GM18520 (cell line): ENCODE measurements around the gene LRRC25.
"Not testable (repeated sequence)": the region's sequence is repeated elsewhere in the genome, so short reads cannot be mapped to it uniquely, and the experiment has no call there.

Experiments
- ATAC-seq: cut with Tn5 transposase; IDR thresholded peaks from one replicate; pipeline ENCODE4 v1.9.1; 2021; ENCODE audit not compliant: unreplicated experiment

The LRRC25 gene

DNA sequence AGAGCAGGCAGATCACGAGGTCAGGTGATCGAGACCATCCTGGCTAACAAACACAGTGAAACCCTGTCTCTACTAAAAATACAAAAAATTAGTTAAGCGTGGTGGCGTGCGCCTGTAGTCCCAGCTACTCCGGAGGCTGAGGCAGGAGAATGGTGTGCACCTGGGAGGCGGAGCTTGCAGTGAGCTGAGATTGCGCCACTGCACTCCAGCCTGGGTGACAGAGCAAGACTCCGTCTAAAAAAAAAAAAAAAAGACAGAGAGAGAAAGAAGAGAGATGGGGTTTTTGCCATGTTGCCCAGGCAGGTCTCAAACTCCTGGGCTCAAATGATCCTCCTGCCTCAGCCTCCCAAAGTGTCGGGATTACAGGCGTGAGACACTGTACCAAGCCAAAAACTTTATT, 8.3 kb upstream of the LRRC25 start:
- ATAC-seq = not testable (repeated sequence)

DNA sequence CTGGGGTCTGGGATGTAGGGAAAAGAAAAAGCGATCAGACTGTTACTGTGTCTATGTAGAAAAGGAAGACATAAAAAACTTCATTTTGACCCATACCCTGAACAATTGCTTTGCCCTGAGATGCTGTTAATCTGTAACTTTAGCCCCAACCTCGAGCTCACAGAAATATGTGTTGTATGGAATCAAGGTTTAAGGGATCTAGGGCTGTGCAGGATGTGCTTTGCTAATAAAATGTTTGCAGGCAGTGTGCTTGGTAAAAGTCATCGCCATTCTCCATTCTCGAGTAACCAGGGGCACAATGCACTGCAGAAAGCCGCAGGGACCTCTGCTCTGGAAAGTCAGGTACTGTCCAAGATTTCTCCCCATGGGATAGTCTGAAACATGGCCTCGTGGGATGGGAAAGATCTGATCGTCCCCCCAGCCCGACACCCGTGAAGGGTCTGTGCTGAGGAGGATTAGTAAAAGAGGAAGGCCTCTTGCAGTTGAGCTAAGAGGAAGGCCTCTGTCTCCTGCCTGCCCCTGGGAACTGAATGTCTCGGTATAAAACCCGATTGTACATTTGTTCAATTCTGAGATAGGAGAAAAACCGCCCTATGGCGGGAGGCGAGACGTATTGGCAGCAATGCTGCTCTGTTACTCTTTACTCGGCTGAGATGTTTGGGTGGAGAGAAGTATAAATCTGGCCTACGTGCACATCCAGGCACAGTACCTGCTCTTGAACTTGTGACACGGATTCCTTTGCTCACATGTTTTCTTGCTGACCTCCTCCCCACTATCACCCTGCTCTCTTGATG, 5.2 kb upstream of the LRRC25 start:
- not testable (repeated sequence) for ATAC-seq

DNA sequence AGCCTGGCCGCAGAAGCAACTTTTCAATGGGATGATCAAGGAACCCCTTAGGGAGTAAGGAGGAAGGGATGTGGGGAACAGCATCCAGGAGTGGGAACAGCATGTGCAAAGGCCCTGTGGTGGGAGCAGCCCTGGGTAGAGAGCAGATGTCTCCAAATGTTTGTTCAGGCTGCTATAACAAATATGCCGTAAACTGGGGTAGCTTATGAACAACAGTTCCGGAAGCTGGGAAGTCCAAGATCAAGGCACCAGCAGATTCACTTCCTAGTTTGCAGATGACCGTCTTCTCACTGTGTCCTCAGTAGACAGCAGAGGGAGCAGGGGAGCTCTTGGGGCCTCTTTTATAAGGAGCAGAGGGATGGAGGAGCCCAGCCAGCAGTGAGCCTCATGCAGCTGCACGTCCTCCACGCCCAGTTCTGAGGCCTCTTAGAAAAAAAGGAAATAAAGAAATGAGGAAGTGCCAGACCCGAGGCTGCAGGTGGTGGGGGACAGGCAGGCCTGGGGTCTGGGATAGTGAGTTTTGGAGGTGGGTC, 4.2 kb upstream of the LRRC25 start:
- no peak for ATAC-seq

DNA sequence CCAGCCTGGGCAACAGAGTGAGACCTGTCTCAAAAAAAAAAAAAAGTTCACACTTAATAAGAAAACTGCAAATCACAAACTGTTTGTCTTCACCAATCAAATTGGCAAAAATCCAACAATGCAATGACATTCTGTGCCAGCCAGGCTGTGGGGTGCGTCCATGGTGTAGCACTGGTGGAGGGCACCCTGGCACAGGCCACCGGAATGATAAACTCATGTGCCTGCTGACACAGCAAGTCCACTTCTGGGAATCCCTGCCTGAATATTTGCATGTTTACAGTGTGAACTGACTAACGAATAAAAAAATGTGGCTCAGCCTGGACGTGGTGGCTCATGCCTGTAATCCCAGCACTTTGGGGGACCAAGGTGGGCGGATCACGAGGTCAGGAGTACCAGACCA, 1.6 kb upstream of the LRRC25 start:
- ATAC-seq = no peak

- no peak for ATAC-seq
These were observed 766 bp downstream of the LRRC25 start for GRCh38 chr19:18396471-18397241.

- ATAC-seq = no peak
These were observed 3.6 kb downstream of the LRRC25 start for GRCh38 chr19:18393836-18394235.

GRCh38 chr19:18392926-18393325, 4.5 kb downstream of the LRRC25 start:
- no peak for ATAC-seq

DNA sequence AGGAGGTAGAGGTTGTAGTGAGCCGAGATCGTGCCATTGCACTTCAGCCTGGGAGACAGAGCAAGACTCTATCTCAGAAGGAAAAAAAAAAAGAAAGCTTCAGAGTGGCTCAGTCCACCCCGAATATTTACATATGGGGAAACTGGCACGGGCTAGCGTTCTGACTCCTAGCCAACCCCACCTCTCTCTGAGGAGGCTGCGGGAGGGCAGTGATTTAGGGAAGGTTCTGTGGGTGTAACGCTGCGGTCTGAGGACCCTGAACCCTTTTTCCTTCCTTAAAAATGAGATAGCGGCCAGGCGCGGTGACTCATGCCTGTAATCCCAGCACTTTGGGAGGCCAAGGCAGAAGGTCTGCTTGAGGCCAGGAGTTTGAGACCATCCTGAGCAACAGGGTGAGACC, 5.0 kb downstream of the LRRC25 start:
- no peak for ATAC-seq

DNA sequence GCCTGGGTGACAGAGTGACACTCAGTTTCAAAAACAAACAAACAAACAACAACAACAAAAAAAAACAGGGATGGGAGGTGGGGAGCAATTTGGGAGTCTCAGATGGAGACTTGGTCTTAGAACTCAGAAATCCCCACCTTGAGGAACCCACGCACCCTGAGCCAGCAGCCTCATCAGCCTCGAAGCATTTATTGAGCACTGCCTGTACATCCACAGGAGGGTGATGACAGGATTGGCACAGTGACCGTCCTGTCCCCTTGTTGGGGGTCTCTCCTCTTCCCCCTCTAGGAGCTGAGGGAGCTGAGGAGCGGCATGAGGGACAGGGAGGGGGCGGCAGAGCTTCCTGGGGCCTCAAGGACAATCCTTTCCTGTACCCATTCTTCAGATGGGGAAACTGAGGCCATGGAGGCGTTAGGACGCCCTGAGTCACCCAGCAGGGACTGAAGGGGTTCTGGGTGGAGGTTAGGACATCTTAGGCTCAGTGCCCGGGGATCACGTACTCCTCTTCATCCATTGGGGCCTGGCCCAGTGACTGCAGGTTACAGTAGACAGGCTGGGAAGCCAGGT, 5.8 kb downstream of the LRRC25 start:
- ATAC-seq = no peak

GRCh38 chr19:18390065-18390907, 7.1 kb downstream of the LRRC25 start:
- ATAC-seq = no peak

DNA sequence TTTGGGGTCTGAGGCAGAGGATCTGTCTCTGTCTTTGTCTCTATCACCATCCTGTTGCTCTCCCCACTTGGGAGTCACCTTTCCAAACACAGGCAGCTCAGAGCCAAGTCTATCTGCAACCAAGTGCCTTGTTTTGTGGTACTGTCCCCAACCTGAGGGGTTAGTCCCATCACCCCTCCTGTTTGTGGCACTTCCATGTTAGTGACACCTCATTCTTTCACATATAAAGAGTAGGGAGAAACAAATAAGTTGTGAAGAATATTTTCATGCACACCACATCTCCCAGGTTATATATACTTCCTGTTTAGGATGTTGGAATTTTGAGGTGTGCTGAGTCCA, 7.7 kb downstream of the LRRC25 start:
- ATAC-seq = no peak

DNA sequence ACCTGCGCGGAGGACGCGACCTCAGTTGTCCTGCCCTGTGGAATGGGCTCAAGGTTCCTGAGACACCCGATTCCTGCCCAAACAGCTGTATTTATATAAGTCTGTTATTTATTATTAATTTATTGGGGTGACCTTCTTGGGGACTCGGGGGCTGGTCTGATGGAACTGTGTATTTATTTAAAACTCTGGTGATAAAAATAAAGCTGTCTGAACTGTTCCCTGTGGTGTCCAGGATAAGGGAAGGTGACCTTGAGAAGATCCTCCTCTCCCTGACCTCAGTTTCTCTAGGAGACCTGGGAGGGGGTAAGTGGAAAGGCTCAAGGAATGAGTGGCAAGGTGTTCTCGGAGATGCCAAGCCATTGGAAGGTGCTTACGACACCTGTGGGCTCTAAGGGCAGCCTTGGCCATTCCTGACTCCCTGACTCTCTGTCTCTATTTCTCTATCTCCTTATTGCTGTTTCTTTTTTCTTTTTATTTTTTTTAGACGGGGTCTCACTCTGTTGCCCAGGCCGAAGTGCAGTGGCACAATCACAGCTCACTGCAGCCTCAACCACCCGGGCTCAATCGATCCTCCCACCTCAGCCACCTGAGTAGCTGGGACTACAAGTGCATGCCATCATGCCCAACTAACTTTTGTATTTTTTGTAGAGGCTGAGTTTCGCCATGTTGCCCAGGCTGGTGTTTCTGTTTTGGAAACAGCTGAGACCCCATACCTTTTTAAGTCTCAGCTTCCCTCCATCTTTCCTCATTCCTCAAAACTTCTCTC, 8.3 kb downstream of the LRRC25 start:
- no peak for ATAC-seq

- peak; percentile 55 for ATAC-seq
These were observed 9.1 kb downstream of the LRRC25 start for GRCh38 chr19:18388100-18388959.

- no peak for ATAC-seq
These were observed 10.7 kb downstream of the LRRC25 start for GRCh38 chr19:18386543-18387271.

- ATAC-seq = no peak
These were observed 11.5 kb downstream of the LRRC25 start, which contains the start of gene GDF15 for GRCh38 chr19:18385675-18386542. TSS of gene GDF15 (plus strand) at chr19:18386158. CDS start at chr19:18386190, 32 bp downstream.

- no peak for ATAC-seq
These were observed 12.1 kb downstream of the LRRC25 start for GRCh38 chr19:18385359-18385674.

- ATAC-seq = no peak
These were observed 12.6 kb downstream of the LRRC25 start for GRCh38 chr19:18384775-18385174.

DNA sequence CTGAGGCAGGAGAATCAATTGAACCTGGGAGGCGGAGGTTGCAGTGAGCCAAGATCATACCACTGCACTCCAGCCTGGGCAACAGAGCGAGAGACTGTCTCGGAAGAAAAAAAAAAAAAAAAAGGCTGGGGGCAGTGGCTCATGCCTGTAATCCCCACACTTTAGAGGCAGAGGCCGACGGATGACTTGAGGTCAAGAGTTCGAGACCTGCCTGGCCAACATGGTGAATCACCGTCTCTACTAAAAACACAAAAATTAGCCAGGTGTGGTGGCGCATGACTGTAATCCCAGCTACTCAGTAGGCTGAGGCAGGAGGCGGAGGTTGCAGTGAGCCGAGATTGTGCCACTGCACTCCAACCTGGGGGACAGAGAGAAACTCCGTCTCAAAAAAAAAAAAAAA, 13.8 kb downstream of the LRRC25 start:
- ATAC-seq = not testable (repeated sequence)
